Ishikawa (cell line): ENCODE data around the gene C1orf115.

Experiments
- CEBPB ChIP-seq: IDR thresholded peaks from 2 replicates; pipeline ENCODE4 v1.6.1; 2012
- CREB1 ChIP-seq: IDR thresholded peaks from 2 replicates; pipeline ENCODE4 v1.6.1; 2012; ENCODE audit warnings: low read depth
- FOXM1 ChIP-seq: IDR thresholded peaks from 2 replicates; pipeline ENCODE4 v1.6.1; 2012; ENCODE audit warnings: low read depth, borderline replicate concordance
- MAX ChIP-seq: IDR thresholded peaks from 2 replicates; pipeline ENCODE4 v1.6.1; 2012
- NFIC ChIP-seq: IDR thresholded peaks from 2 replicates; pipeline ENCODE4 v1.6.1; 2012
- RAD21 ChIP-seq: IDR thresholded peaks from 2 replicates; pipeline ENCODE4 v1.6.1; 2012; ENCODE audit warnings: low read depth
- TAF1 ChIP-seq: IDR thresholded peaks from 2 replicates; pipeline ENCODE4 v1.6.1; 2012; ENCODE audit warnings: low read depth, mild to moderate bottlenecking
- YY1 ChIP-seq: IDR thresholded peaks from 2 replicates; pipeline ENCODE4 v1.6.1; 2012; ENCODE audit warnings: low read depth

- TF ChIP-seq FOXM1 (no peak), MAX (no peak), NFIC (no peak), CREB1 (no peak), YY1 (no peak), TAF1 (no peak), CEBPB (no peak), RAD21 (no peak)
Observed at GRCh38 chr1:220694866-220695382, 4.8 kb downstream of the C1orf115 start.
